ENCODE results near the gene RAD23B. TPM values are rescaled to one million over a fixed set of nuclear protein-coding genes. Genes with fewer than 3 reads are reported as not detected.

The RAD23B gene
- total RNA-seq, 1 experiment from 2014 or later = 251 TPM

GRCh38 chr9:107249665-107250285 lies 33.3 kb upstream of the RAD23B start:
- TF ChIP-seq MAX (IDR thresholded peaks at IDR 0.05) = no peak
- no peak for TF ChIP-seq SP1 (IDR thresholded peaks at IDR 0.05; ENCODE audit: low read depth)
- no peak for TF ChIP-seq RAD21 (IDR thresholded peaks at IDR 0.05; ENCODE audit: low read depth)
- no peak for TF ChIP-seq YY1 (IDR thresholded peaks at IDR 0.05; ENCODE audit: extremely low read depth, insufficient replicate concordance, low read depth, low read length)
- TF ChIP-seq FOSL1 (IDR thresholded peaks at IDR 0.05; ENCODE audit: low read depth) = no peak
- TF ChIP-seq ZNF274 (IDR thresholded peaks at IDR 0.05; ENCODE audit: low read depth, low read length) = no peak
- no peak for TF ChIP-seq CBX3 (IDR thresholded peaks at IDR 0.05; ENCODE audit: low read depth)
- no peak for TF ChIP-seq POLR2AphosphoS5 (IDR thresholded peaks at IDR 0.05; ENCODE audit: low read depth, low read length)
- TF ChIP-seq ATF3 (IDR thresholded peaks at IDR 0.05) = no peak
- TF ChIP-seq TCF7L2 (IDR thresholded peaks at IDR 0.05; ENCODE audit: borderline replicate concordance, extremely low read depth, insufficient read depth, insufficient read length) = no peak
- TF ChIP-seq POLR2A (IDR thresholded peaks at IDR 0.05; ENCODE audit: borderline replicate concordance, extremely low read depth, insufficient read depth, insufficient read length) = no peak
- TF ChIP-seq JUND (IDR thresholded peaks at IDR 0.05) = no peak
- no TSS peak for BruUV-seq (replicated peaks)
- DNase-seq (ENCODE audit: low read depth, low spot score) (no peak), ATAC-seq (no peak)
- ChIA-PET POLR2A (interaction anchor here (1.4 kb wide), 1 partner anchor 20 kb away, joined by 4 read pairs; no protein-coding TSS in a partner anchor), CTCF (no interaction called here), RAD21 (ENCODE audit: low non-redundant PET in 1 of 2, low total read pairs in 2 of 2, uncharacterized antibody in 2 of 2, unreplicated experiment in 2 of 2) (interaction anchor here in 1 of 2 experiments (0.7 kb wide), 1 partner anchor 92 kb away, joined by 3 read pairs; no protein-coding TSS in a partner anchor)
- Histone ChIP-seq H3K79me2 (ENCODE audit: insufficient read depth, low read length) (peaks cover 8% of the 10 kb centered on the region), H3K27ac (ENCODE audit: low read depth, low read length) (peak overlapping the region; percentile 61; the same call in 1 of the 2 replicates), H3K9ac (ENCODE audit: low read length) (peak overlapping the region; percentile 47; the same call in 1 of the 2 replicates), H3K36me3 (ENCODE audit: control insufficient read depth in 1 of 2, insufficient read depth in 2 of 2, low read length in 2 of 2) (no peaks in the 10 kb centered on the region), H3K27me3 (ENCODE audit: insufficient read depth, low read length) (no peaks in the 10 kb centered on the region), H3K9me3 (ENCODE audit: control insufficient read depth in 1 of 2, insufficient read depth in 1 of 2, low read depth in 1 of 2, low read length in 2 of 2) (no peaks in the 10 kb centered on the region), H3K4me2 (ENCODE audit: low read length) (peak overlapping the region; percentile 38), H3K4me1 (ENCODE audit: control insufficient read depth in 1 of 2, insufficient read depth in 2 of 2, low read length in 2 of 2) (peaks cover 39 to 67% of the 10 kb centered on the region in 2 experiments), H3K9me2 (ENCODE audit: insufficient read depth) (no peaks in the 10 kb centered on the region), H3K4me3 (replicated peaks in 1 of 2; ENCODE audit: low read depth in 1 of 2, low read length in 2 of 2) (no peak overlapping the region), H4K20me1 (ENCODE audit: insufficient read depth) (no peaks in the 10 kb centered on the region), H2AFZ (ENCODE audit: low read depth, low read length, poor library complexity, severe bottlenecking) (no peak overlapping the region)
- intact Hi-C loops (cut with micrococcal nuclease) = no loop called here
